Raji (cell line): Measurements from ENCODE around the gene INO80B.

ENCODE experiments used
- POLR2A ChIP-seq: IDR thresholded peaks from 2 replicates; pipeline ENCODE4 v1.6.1; 2011; ENCODE audit warnings: low read depth, low read length, control low read depth; ENCODE audit not compliant: insufficient read depth

The INO80B gene

GRCh38 chr2:74423231-74424095, 31.4 kb upstream of the INO80B start:
- no peak for TF ChIP-seq POLR2A

DNA sequence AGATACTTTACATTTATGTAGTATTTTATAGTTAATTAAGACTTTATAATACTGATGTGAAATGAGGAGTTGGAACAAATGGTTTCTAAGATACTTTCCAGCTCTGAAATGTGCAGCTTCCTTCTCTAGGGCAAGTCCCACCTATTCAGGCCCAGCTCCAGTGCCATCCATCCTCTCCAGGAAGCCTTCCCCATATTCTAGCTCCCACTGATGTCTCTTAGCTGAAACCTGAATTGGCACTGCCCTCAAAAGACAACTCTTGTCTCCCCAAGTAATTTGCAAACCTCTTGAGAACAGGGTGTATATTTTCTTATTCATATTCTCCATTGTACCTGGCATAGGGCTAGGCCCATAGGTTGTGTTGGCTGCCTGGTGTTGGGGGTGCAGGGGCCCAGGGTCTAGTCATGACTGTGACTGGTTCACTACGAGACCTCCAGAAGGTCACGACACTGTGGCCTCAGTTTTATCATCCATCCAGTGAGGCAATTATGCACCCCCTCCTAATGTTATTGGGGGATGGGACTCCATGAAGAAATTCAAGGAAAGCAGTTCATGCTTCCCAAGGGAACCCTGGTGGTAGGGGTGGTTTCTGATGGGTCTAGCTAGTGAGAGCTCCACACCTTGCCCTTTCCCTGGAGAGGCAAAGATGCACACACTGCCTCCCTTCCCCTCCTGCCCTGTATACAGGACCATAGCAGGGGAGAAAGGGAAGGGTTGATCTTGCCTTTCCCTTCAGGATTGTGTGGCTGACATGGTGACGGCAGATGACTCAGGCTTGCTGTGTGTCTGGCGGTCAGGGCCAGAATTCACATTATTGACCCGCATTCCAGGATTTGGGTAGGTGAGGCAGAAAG, 30.5 kb upstream of the INO80B start:
- TF ChIP-seq POLR2A = no peak

DNA sequence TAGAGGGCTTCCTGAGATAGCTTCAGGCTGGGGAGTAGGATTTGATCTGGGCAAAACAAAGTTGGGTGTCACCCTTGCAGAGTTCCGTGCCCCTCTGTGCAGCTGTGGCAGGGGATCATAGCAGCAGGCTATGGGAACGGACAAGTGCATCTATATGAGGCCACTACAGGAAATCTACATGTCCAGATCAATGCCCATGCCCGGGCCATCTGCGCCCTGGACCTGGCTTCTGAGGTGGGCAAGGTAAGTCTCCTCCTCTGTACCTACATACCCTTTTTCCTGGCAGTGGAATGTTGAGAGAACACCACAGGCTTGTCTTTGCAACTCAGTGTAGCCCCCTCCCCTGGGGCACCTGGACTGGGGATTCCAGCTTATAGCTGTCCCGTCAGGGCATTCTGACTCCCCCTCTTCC, 29.9 kb upstream of the INO80B start:
- no peak for TF ChIP-seq POLR2A

DNA sequence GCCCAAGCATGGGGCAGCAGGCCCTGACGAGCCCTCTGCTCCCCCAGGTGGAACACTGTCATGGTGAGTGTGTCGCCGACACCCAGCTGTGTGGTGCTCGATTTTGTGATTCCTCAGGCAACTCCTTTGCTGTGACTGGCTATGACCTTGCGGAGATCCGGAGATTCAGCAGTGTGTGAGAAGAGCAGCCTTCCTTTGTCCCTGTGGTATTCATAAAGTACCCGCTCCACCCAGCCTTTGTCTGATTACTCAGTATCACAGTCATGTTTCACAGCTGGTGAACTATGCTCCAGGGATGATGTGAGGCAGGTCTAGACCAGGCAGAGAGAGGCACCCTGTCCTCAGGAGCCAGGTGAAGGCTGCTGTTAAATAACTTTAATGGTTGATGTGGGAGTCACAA, 29.4 kb upstream of the INO80B start:
- no peak for TF ChIP-seq POLR2A

- no peak for TF ChIP-seq POLR2A
Measured at GRCh38 chr2:74426181-74426758, 28.6 kb upstream of the INO80B start.

- TF ChIP-seq POLR2A = no peak
Measured at GRCh38 chr2:74427551-74427950, 27.3 kb upstream of the INO80B start.

DNA sequence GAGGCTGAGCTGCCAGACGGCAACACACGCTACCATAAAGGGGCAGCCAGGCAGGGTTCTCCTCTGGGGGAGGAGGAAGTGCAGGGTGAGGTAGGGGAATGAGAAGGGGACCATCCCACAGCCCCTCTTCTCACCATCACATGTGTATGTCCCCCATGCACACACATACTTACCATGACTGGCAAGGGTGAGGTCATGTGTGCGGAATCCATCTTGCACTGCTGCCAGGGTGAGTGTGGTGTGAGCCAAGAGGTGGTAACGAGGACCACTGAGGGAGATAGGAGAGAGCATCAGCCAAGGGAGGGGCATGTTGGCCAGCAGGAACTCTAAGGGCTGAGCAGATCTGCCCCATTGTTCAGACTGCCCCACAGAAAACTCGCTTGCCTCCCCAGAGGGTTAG, 26.2 kb upstream of the INO80B start:
- TF ChIP-seq POLR2A = no peak

DNA sequence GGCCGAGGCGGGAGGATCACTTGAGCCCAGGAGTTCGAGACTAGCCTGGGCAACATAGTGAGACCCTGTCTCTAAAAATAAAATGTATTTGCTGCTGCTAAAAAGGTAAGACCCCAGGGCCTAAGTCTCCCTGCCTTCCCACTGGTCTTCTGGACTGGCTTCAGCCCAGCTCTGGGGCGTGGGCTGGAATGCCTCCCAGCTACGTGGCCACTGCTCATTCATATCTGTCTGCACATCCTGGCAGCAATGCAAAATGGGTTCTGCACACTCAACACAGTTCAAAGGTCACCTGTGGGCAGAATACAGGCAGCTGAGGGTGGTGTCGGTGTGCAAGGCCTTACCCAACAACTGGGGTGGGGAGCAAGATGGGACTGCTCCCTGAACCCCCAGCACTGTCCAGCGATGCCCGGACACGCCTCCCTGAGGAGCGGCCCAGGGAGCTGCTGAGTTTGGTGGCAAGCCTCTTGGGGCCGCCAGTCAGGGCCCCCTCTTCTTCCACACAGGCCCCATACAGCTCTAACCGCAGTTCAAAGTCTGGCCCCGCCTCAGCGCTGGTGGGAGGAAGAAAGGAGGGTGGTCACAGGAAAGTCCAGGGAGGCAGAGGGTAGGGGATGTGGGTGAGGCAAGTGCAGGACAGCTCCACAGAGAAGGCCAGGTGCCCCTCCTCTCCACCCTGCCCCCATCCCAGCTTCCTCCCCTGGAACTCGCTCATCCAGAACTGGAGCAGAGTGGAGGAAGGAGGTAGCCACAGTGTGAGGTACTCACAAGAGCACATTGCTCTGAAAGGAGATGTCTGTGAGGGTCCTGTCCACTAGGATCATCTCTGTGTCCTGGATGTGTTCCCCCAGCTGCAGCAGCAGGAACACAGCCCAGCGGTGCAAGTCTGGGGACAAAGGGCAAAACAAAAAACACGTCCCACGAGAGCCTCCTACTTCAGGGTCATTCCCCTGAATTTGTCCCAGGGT, 25.1 kb upstream of the INO80B start:
- TF ChIP-seq POLR2A = no peak

GRCh38 chr2:74430502-74430901, 24.4 kb upstream of the INO80B start:
- TF ChIP-seq POLR2A = no peak

- no peak for TF ChIP-seq POLR2A
Measured at GRCh38 chr2:74436111-74436805, 18.6 kb upstream of the INO80B start.

DNA sequence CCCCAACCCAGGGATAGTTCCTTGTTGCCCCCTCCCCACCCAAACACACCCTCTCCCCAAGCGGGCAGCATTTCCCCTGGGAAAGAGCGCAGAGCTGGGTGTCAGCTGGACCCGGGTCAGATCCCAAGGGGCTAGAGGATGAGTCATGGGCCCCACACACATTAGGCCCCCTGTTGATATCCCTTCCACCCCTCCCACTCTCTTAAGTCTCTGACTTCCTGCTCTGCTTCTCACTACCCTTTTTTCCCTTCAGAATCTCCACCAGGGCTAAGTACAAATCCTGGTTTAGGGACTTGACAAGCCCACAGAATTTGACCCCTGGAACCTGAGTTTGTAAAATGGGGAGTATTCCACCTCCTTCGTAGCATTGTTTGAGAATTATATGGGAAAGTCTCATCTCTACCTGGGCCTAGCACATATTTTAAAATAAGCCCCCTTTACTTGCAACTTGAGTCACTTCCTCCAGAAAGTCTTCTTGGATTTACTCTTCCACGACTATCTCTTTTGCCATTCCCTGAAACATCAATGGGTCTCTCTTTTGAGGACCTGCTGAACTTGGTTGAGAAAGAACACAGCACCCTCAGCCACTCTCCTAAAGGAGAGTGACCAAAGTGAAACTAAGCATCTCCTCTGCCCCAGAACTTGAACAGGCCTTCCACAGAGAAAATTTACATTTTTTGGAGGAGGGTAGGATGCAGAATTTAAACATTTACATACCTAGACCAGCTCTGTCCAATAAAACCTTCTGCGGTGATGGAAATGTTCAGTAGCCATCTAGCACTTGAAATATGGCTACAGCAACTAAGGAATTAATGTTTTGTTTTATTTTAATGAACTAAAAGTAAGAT, 17.8 kb upstream of the INO80B start:
- no peak for TF ChIP-seq POLR2A

DNA sequence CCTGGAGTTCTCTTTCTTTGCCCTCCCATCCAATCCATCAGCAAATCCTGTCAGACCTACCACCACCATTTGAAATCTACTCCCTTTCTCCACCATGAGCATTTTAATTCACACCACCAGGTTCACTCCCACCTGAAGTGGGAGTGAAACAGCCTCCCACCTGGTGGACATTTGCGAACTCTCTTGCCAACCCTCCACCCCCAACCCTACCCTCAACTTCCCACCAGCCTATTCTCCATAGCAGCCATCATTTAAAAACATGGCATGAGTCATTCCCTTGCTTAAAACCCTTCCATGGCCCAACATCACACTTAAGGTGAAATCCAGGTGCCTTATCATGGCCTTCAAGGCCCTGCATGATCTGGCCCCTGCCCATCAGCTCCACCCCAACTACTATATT, 16.6 kb upstream of the INO80B start:
- no peak for TF ChIP-seq POLR2A

GRCh38 chr2:74439373-74439772, 15.5 kb upstream of the INO80B start:
- TF ChIP-seq POLR2A = no peak
